CD4-positive, alpha-beta T cell treated with Interleukin-6 for 4 hours (primary cell): ENCODE measurements around the gene TBC1D25.

Experiments used
- DNase-seq: peaks from one replicate; pipeline ENCODE4 v3.0.0-alpha.2; 2020; ENCODE audit warnings: mixed read lengths

Gene TBC1D25, protein sequence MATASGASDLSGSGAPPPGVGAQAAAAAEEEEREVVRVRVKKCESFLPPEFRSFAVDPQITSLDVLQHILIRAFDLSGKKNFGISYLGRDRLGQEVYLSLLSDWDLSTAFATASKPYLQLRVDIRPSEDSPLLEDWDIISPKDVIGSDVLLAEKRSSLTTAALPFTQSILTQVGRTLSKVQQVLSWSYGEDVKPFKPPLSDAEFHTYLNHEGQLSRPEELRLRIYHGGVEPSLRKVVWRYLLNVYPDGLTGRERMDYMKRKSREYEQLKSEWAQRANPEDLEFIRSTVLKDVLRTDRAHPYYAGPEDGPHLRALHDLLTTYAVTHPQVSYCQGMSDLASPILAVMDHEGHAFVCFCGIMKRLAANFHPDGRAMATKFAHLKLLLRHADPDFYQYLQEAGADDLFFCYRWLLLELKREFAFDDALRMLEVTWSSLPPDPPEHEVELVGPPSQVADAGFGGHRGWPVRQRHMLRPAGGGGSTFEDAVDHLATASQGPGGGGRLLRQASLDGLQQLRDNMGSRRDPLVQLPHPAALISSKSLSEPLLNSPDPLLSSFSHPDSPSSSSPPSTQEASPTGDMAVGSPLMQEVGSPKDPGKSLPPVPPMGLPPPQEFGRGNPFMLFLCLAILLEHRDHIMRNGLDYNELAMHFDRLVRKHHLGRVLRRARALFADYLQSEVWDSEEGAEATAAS

DNA sequence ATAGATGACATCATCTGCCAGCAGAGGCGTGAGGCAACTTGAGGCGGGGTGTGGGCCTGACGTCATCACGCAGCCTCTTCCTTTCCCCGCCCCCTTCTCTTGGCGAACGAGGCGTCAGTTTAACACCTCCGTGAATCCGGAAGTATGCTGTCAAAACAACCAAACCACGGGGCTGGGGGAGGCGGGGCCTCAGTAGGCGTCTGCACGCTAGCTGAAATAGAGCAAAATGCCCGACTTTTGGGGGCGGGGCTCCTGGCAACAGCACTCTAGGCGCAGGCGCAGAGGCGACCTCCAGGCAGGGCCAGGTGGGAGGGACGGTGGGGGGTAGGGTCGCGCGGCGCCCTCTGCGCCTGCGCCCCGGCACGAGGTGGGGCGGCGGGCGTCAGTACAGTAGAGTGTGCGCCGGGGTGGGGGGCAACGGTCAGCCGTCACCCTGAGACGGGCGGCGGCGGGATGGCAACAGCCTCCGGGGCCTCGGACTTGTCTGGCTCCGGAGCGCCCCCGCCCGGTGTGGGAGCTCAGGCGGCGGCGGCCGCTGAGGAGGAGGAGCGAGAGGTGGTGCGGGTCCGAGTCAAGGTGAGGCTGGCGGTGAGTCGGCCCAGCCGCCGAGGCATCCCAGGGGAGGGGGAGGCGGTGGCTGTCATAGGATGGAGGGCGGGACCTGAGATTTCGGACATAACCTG is at the start of gene TBC1D25:
TSS of gene TBC1D25 (plus strand) at position 370 of the 683 bp plus-strand sequence. CDS start at position 454, 84 bp downstream.
- peak; percentile 98 for DNase-seq

DNA sequence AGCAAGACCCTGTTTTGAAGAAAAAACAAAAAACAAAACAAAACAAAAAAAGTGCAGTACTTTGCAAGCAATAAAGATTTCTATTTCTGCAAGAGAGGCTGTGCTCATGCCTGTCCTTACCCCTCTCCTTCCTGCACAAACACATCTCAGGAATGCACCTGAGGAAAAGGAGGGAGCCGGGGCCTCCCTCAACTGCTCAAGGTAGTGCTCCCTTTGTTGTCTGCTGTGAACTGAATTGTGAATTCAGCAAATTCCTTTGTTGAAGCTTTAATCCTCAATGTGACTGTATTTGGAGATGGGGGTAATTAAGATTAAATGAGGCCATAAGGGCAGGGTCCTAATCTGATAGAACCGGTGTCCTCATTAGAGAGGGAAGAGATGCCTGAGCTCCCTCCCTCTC is 49.6 kb upstream of the TBC1D25 start:
- no peak for DNase-seq

DNA sequence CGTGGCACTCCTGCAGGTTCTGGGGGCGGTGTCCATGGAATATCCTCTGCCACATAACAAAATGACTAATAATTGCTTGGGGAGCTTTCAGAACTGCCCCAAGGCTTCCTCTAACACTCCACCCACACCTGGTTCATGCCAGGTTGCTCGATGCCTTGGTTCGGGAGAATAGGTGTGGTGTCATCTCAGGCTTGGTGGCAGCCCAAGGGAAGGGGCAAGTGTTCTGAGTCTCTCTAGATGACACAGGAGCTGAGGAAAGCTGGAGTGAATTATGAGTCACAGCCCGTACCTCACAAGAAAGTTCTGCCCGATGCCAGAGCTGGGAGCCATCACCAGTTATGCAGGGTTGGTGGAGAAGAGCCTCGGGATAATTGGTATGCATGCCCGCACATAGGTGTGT is 48.9 kb upstream of the TBC1D25 start:
- no peak for DNase-seq

DNA sequence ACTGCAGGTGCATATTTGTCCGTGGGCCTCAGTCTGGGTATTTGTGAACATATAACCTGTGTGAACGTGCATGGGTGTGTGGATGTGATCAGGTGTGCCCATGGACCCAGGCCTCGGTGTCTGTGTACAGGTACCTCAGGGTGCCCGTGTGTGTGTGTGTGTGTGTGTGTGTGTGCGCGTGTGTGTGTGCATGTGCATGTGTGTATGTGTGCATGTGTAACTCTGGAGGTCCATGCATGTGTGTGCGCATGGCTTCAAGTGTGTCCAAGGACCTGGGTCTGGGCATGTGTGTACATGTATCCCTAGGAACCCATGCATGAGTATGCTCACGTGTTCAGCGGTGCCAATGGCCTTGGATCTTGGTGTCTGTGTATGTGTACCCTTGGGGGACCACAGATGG is 47.7 kb upstream of the TBC1D25 start:
- no peak for DNase-seq

DNA sequence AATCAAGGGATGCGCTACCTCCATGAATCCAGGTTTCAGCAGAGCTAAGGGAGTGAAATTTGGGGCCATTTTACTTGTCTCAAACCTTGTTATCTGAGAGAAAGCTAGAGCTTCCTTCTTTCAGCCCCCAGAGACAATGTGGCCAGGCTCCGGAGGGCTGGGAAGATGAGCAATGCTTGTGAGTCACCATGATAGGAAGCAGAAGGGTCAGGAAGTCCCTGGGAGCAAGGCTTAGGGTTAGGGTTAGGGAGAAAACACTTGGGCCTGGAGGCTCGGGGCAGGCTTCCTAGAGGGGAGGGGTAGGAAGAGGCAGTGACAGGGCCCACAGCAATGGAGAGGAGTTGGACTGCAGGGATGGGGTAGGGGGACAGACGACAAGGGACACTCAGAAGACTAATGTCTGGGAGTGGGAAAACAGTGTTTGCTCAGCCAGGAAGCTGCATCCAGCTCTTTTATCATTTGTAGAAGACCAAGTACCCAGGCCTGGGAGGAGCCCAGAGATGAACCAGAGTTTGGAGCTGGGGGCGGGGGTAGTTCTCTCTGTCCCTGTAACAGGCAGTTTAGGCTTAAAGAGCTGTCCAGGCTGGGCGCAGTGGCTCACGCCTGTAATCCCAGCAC is 47.1 kb upstream of the TBC1D25 start:
- DNase-seq: no peak

DNA sequence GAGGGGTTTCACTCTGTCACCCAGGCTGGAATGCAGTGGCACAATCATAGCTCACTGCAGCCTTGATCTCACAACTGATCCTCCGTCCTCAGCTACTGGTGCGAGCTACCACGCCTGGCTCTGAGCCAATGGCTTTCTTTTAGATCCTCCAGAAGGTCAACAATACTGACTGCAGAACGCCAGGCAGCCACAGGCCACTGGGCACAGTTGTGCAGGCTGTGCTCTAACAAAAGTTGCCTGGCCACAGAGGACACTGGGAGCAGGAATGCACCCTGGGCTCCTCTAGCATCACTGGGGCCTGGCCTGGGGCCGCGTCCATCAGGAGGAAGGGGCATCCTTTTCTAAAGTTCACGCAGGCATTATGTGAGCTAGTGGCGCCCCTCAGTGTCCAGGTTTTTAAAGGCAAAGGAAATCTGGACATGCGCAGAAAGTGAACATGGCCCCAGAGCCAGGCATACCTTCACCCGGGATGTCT is 45.6 kb upstream of the TBC1D25 start:
- DNase-seq: no peak

DNA sequence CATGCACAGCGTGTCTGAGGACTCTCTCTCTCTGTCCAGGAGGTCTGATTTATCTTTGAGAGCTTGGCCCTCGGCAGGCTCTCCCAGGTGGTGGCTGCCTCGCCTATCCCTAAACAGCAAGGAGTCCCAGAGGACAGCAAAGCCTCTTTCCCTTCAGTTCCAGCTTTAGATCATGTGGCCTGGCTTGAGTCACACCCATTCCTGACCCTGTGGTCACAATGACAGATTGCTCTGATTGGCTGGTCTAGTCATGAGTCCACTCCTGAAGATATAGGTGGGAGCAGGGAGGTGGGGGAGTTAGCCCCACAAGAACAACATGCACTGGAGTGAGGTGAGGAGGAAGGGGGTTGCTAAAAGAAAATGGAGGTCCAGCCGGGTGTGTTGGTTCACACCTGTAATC is 42.9 kb upstream of the TBC1D25 start:
- no peak for DNase-seq

DNA sequence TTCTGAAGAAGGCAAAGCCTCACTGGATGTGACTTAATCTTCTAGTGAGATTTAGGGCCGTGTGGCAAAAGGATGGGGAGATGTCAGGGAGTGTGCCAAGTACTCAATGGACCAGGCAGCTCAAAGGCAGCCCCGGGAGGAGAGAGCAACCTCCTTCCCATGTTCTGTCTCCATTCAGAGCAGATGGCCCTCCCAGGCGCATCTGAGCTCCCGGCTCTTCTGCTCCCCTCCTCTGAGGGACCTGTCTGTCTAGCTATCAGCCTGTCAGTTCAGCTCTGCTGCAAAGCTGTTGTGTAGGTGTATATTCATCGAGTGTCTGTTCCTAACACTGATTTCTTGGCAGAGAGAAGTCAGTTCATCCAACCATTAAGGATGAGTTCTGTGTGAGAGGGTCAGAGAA is 41.6 kb upstream of the TBC1D25 start:
- DNase-seq: no peak

DNA sequence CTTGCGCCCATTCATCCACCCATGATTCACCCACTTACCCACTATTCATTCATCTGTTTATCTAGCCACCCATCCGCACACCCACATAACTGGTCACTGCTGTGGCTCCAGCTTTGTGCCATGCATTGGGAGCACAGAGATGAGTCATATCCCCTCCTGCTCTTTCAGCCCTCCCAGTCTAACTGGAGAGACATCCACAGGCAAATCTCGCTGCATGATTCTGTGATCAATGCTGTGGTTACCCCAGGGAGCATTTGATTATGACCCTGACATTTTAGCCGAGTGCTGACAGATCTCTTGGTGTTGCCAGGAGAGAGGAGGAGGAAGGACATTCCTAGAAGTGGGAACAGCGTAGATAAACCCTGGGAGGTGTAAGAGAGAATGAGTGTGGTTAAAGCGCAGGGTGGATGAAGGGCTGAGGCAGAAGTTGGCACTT is 41.1 kb upstream of the TBC1D25 start:
- DNase-seq: no peak

DNA sequence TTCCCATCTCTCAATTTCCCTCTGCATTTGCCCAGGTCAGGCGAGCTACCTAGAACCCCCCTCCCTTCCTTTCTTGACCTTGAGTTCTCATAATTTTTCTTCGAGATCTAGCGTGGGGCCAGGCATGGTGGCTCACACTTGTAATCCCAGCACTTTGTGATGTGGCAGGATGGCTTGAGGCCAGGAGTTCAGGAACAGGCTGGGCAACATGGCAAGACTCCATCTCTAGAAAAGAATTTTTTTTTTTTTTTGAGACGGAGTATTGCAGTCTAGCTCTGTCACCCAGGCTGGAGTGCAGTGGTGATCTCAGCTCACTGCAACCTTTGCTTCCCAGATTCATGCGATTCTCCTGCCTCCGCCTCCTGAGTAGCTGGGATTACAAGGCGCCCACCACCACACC is 35.3 kb upstream of the TBC1D25 start:
- DNase-seq: no peak

DNA sequence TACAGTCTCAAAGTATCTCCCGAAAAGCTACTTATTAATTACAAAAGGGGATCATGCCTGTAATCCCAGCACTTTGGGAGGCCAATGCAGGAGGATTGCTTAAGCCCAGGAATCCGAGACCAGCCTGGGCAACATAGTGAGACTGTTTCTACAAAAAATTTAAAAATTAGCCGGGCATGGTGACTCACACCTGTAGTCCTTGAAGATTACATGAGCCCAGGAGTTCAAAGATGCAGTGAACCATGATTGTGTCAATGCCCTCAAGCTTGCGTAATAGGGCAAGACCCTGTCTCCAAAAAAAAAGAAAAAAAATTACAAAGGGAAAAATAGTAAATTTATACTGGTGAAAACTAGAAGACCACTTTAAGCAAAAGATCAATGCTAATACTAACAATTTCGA is 34.0 kb upstream of the TBC1D25 start:
- DNase-seq: no peak

DNA sequence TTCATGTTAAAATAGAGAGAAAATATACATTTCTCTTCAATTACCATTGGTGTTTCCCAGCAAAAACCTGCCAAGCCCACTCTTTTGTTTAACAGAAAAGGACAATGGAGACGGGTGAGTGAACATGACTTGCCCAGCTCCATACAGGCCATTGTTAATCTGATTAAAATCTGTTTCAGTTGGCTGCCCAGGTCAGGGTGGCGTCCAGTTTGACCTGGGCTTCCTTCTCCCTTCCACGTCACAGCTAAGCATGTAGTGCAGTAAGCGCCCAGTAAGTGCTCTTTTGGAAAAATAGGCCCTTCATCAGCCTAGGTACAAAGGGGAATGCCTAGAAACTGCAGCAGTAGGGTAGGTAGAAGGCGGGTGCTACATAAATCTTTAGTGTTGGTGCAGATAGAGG is 32.3 kb upstream of the TBC1D25 start:
- no peak for DNase-seq

DNA sequence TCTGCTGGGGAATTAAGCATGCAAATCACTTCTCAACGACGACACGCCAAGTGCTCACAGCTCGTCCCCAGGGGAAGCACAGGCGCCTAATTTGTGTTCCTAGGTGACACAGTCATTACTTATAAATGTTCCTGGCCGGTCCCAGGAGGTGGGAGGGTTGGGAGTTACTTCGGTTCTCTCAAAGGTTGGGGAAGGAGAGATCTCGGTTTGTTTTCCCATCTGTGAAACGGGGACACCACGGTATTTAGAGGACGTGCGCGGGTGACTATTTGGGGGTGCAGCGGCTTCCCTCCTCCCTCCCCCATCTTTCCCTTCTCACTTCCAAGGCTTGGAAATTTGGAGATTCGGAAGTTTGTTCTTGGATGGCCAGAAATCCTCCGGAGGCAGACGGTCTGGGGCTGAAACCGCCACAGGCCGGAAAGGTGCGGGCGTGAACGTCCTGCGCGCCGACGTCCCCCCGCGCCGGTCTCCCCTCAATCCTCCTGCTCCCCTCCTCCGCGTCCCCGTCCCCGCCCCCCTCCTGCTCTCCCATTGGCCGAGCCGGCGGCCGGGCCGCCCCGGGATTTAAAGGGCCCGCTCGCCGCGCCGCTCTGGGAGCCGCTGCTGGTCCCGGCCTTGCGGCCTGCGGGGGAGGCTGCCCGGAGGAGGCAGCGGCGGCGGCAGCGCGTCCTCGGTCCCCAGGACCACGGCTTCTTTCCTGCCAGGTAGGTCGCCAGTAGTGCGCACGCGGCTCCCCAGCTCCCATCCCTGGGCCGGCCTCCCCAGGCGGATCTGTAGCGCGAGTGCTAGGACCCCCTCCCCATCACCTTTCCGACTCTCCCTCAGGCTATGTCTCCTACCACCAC is 30.9 kb upstream of the TBC1D25 start, which contains the start of gene PORCN:
TSS of gene PORCN (plus strand) at position 593 of the 845 bp plus-strand sequence. CDS start 829 bp downstream, outside the sequence.
- peak; percentile 87 for DNase-seq

DNA sequence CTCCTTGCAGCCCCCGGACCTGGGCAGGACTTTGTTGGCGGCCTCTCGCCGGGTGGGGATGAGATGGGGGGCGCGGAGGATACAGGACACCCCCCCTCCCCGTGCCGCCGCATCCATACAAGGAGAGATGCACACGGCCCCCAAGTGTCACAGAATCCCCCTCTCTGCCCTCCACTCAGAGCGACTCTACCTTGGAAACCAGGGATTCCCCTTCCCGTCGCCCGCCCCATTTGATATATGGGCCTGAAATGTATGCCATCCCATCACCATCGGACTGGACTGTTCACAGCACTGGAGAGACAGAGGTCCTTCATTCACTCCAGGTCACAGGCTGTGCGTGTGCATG is 30.3 kb upstream of the TBC1D25 start:
- DNase-seq: no peak

DNA sequence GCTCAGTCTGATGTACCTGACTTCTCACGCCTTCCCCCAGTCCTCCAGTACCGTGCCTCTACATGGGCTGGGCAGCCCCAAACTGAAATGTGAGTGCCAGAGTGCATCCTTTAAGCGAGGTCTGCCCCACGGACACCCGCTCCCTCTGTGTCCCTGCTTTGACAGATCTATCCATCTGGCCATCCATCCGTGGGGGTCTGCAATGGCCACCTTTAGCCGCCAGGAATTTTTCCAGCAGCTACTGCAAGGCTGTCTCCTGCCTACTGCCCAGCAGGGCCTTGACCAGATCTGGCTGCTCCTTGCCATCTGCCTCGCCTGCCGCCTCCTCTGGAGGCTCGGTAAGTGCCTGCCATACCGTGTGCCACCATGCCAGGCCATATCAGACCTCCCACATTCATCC is 29.9 kb upstream of the TBC1D25 start:
- DNase-seq: no peak

DNA sequence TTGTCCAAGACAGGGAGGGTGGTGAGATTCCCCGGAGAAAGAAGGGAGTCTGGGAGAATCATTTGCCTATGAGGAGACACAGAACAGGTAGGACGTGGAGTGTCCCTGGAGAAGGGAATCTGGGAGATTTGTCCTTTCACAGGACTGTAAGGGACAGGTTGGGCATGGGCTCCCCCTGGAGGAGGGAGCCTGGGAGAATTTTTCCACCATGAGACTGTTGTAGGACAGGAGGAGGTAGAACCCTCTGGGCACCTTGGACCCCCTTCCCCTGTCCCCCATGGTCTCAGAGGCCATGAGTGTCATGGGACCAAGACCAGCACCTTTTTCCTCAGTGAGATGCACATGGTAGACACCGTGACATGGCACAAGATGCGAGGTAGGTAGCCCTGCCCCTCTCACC is 28.0 kb upstream of the TBC1D25 start:
- no peak for DNase-seq

DNA sequence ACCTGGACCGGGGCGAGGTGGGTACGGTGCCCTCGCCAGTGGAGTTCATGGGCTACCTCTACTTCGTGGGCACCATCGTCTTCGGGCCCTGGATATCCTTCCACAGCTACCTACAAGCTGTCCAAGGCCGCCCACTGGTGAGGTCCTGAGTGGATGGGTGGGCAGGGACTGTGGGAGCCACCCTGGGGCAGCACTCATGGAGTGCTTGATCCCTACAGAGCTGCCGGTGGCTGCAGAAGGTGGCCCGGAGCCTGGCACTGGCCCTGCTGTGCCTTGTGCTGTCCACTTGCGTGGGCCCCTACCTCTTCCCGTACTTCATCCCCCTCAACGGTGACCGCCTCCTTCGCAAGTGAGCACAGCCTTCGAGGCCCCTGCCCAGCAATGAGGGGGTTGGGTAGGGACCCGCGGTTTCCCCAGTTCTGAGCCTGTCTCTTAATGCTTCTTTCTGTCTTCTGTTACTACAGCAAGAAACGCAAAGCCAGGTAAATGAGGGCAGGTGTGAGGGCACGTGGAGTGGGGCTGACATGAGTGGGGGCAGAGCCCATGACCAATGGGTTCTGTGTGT is 27.1 kb upstream of the TBC1D25 start:
- no peak for DNase-seq

DNA sequence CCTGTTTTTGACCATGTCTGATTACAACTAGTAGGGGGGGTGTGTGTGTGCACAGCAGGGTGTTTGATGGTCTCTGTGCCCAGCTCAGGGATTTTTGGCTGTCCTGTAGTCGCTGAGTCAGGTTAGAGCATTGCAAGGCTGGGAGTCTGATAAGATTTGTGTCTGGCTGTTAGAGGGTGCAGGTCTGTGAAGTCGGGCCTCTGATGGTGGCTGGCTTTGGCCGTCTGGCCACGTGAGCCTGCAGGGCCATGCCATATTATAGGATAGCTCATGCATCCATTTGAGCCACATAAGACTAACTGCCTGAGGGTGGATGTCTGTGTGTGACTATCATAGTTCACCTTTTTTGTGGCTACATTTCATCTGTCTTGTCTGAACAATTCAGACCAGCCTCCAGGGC is 25.8 kb upstream of the TBC1D25 start:
- DNase-seq: no peak

DNA sequence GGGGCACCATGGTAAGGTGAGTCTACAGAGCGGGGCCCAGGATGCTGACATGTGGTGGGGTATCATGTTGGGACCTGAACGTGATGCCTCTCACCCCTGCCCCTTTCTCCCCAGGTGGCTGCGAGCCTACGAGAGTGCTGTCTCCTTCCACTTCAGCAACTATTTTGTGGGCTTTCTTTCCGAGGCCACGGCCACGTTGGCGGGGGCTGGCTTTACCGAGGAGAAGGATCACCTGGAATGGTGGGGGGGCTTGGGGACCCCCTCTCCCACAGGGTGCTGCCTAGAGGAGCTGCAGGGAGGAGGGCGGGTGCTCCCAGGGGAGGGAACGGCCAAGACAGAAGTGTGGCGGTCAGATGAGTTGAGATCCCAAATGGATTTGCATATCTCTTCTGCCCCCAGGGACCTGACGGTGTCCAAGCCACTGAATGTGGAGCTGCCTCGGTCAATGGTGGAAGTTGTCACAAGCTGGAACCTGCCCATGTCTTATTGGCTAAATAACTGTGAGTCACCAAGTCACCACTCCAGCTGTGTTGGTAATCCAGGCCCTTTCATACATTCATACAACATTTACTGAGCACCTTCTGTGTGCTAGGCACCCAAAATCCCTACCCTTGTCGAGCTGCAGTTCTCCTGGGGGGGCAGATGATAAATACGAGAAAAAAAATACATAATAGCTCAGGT is 25.2 kb upstream of the TBC1D25 start:
- DNase-seq: no peak

DNA sequence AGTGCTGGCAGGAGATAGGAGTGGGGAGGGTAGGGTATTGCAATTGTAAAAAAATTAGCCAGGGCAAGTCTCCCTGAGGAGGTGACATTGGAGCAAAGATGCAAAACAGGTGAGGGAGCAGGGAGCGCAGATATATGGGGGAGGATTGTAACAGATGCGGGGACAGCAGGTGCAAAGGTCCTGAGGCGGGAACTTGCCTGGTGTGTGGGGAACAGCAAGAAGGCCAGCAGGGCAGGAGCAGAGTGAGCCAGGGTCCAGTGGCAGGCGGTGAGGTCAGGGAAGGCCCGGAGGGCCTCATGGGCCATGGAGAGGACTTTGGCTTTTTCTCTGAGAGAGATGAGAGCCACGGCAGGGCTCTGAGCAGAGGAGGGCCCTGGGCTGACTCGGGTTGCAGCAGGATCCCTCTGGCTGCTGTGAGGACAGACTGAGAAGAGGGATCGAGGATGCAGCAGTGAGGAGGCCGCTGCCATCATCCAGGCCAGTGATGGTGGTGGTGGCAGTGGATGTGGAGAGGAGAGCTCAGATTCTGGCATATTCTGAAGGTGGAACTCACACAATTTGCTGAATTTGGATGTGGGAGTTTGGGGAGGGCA is 24.6 kb upstream of the TBC1D25 start:
- DNase-seq: no peak

DNA sequence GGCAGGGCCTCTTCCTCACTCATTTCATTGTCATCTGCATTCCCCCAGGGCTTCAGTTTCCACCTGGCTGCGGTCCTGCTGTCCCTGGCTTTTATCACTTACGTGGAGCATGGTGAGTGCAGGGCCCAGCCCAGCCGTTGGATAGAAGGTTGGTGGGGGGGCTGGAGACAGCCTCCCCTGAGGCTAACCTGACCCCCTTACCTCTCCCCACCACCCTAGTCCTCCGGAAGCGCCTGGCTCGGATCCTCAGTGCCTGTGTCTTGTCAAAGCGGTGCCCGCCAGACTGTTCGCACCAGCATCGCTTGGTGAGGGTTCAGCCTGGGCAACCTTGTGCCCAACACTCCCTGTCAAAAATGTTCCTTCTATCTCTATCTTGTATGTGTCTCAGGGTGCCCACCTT is 23.7 kb upstream of the TBC1D25 start:
- DNase-seq: no peak
